Skeletal muscle tissue (tissue), 4 donors: ENCODE measurements around the gene UTP3. TPM values are rescaled to one million over a fixed set of nuclear protein-coding genes. Genes with fewer than 3 reads are reported as not detected.
A peak's percentile ranks its signal among the peaks of the same experiment; 100 is the strongest.
"Not testable (repeated sequence)": the region's sequence is repeated elsewhere in the genome, so short reads cannot be mapped to it uniquely, and the experiment has no call there.

Experiments
- H3K27ac ChIP-seq: one replicate; pipeline ENCODE4 v1.7.0; 2013; ENCODE audit warnings: mild to moderate bottlenecking, low read depth, low read length, inconsistent platforms
- H3K27me3 ChIP-seq, 3 donors: one replicate each; pipeline ENCODE4 v1.7.0; 2013; ENCODE audit warnings: low read length in 3 of 3; ENCODE audit not compliant: control insufficient read depth in 3 of 3, insufficient read depth in 3 of 3
- H3K36me3 ChIP-seq, 3 donors: one replicate each; pipeline ENCODE4 v1.7.0; 2013; ENCODE audit warnings: low read length in 3 of 3; ENCODE audit not compliant: control insufficient read depth in 3 of 3, insufficient read depth in 3 of 3
- H3K4me1 ChIP-seq, 3 donors: one replicate each; pipeline ENCODE4 v1.7.0; 2013; ENCODE audit warnings: low read length in 3 of 3, mild to moderate bottlenecking in 3 of 3; ENCODE audit not compliant: control insufficient read depth in 3 of 3, insufficient read depth in 3 of 3
- H3K4me3 ChIP-seq, 3 donors: one replicate each; pipeline ENCODE4 v1.7.0; 2013; ENCODE audit warnings: low read length in 3 of 3
- H3K9ac ChIP-seq, 3 donors: one replicate each; pipeline ENCODE4 v1.7.0; 2013; ENCODE audit warnings: low read length in 3 of 3, mild to moderate bottlenecking in 3 of 3, moderate library complexity in 2 of 3, low read depth in 1 of 3
- H3K9me3 ChIP-seq, 3 donors: one replicate each; pipeline ENCODE4 v1.7.0; 2013; ENCODE audit warnings: low read length in 3 of 3; ENCODE audit not compliant: control insufficient read depth in 3 of 3
- total RNA-seq: library from RNA; depleted of rRNA; stranded (reverse); fragments of >200 nt; gene quantifications from one replicate; pipeline ENCODE4 v1.2.3, GENCODE V29; 2014
- donor health status: Osteomylitis.

UTP3 gene
- total RNA-seq, result 13.6 TPM

GRCh38 chr4:70687821-70688794 is at the start of gene UTP3:
Gene UTP3, plus strand, starts transcription at chr4:70688532. Its CDS starts 146 bp downstream, at chr4:70688678.
- Histone ChIP-seq H3K36me3 (peaks cover 0 to 3% (median 0%) of the 10 kb centered on the region in 3 donors), H3K4me3 (peak within 1 kb of the TSS; percentile 97 to 100 (median 99)), H3K9ac (peak within 1 kb of the TSS; percentile 96 to 99 (median 98)), H3K27ac (peak within 1 kb of the TSS; percentile 96), H3K27me3 (no peaks in the 10 kb centered on the region), H3K9me3 (no peaks in the 10 kb centered on the region), H3K4me1 (peaks cover 25 to 29% (median 25%) of the 10 kb centered on the region in 3 donors)

- Histone ChIP-seq H3K4me1 (peaks cover 0 to 5% (median 0%) of the 10 kb centered on the region in 3 donors), H3K27me3 (no peaks in the 10 kb centered on the region), H3K4me3 (no peak overlapping the region), H3K9ac (no peak overlapping the region), H3K9me3 (peaks cover 0 to 4% (median 0%) of the 10 kb centered on the region in 3 donors), H3K27ac (no peak overlapping the region), H3K36me3 (peaks cover 2 to 21% (median 7%) of the 10 kb centered on the region in 3 donors)
Measured at GRCh38 chr4:70640192-70640591, 48.1 kb upstream of the UTP3 start.

GRCh38 chr4:70650741-70651140 is 37.6 kb upstream of the UTP3 start:
- H3K4me1 ChIP-seq, H3K27ac ChIP-seq, H3K27me3 ChIP-seq, H3K36me3 ChIP-seq, H3K4me3 ChIP-seq, H3K9ac ChIP-seq, H3K9me3 ChIP-seq: not testable (repeated sequence)

- peak overlapping the region in 1 of 3 donors; percentile 41 for H3K4me3 ChIP-seq
- H3K9ac ChIP-seq, result peak overlapping the region in 1 of 3 donors; percentile 50
- H3K9me3 ChIP-seq, result no peaks in the 10 kb centered on the region
- no peak overlapping the region for H3K27ac ChIP-seq
- no peaks in the 10 kb centered on the region for H3K36me3 ChIP-seq
- H3K27me3 ChIP-seq, result no peaks in the 10 kb centered on the region
- peaks cover 0 to 2% (median 0%) of the 10 kb centered on the region in 3 donors for H3K4me1 ChIP-seq
Measured at GRCh38 chr4:70651864-70652506, 36.3 kb upstream of the UTP3 start.

DNA sequence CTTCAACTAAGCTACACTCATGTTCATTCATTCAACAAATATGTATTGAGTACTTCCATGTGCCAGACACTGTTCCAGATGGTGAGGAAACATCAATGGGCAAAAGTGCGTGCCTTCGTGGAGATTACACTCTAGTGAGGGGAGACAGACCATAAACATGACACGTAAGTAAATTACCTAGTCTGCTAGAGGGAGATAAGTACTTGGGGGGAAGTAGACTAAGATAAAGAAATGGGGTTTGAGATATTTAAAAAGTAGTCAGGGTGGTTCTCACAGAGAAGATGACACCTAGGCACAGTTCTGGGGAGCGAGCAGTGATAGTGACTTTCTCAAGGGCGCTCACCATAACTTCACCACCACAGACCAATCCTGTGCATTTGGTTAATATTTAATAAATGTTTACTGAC is 33.7 kb upstream of the UTP3 start:
- Histone ChIP-seq H3K4me1 (peaks cover 0 to 2% (median 0%) of the 10 kb centered on the region in 3 donors), H3K27me3 (no peaks in the 10 kb centered on the region), H3K36me3 (no peaks in the 10 kb centered on the region), H3K9ac (no peak overlapping the region), H3K9me3 (no peaks in the 10 kb centered on the region), H3K27ac (no peak overlapping the region), H3K4me3 (no peak overlapping the region)

DNA sequence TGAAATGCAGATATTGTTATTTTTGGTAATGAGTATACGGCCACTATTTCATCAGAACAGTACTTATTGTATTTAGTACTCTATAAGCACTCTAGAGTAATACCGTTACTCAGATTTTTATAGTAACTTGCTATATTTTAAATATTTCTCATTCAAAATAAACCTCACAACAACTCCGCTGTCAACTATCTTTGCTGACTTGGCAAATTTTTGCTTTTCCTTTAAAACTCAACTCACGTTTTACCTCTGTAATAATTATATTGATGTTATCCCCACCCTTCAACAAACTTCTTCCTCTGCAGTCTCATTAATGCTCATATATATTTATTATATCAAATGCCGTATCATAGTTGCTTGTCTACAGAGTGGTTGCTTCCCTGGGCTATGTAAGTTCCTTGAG is 31.0 kb upstream of the UTP3 start:
- Histone ChIP-seq H3K4me1 (no peaks in the 10 kb centered on the region), H3K27ac (no peak overlapping the region), H3K27me3 (no peaks in the 10 kb centered on the region), H3K9me3 (no peaks in the 10 kb centered on the region), H3K36me3 (no peaks in the 10 kb centered on the region), H3K9ac (no peak overlapping the region), H3K4me3 (no peak overlapping the region)

DNA sequence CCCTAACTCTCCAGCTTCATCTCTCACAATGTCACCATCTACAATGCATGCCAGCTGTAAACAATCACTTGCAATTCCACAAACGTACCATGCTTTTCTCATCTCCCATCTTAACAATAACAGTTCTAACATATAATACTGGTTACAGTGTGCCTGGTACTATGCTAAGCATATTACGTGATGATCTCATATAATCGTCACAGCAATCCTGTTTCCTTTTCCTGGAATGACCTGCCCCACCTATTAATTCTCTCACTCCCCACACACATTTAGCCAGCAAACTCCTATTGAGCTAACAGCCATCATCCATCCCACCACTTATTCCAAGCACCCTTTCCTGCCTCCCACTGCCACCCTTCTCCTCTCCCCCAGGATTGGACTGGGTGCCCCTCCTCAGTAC is 29.9 kb upstream of the UTP3 start:
- H3K4me1 ChIP-seq, result no peaks in the 10 kb centered on the region
- H3K9me3 ChIP-seq, result no peaks in the 10 kb centered on the region
- H3K36me3 ChIP-seq, result no peaks in the 10 kb centered on the region
- no peak overlapping the region for H3K9ac ChIP-seq
- no peak overlapping the region for H3K27ac ChIP-seq
- H3K27me3 ChIP-seq, result no peaks in the 10 kb centered on the region
- no peak overlapping the region for H3K4me3 ChIP-seq

- no peaks in the 10 kb centered on the region for H3K36me3 ChIP-seq
- no peaks in the 10 kb centered on the region for H3K9me3 ChIP-seq
- H3K9ac ChIP-seq, result no peak overlapping the region
- H3K27ac ChIP-seq, result no peak overlapping the region
- no peaks in the 10 kb centered on the region for H3K27me3 ChIP-seq
- H3K4me3 ChIP-seq, result no peak overlapping the region
- H3K4me1 ChIP-seq, result no peaks in the 10 kb centered on the region
Measured at GRCh38 chr4:70660106-70660505, 28.2 kb upstream of the UTP3 start.

GRCh38 chr4:70661309-70661922 is 26.9 kb upstream of the UTP3 start:
- not testable (repeated sequence) for H3K36me3 ChIP-seq, H3K27me3 ChIP-seq, H3K27ac ChIP-seq, H3K9ac ChIP-seq, H3K4me1 ChIP-seq, H3K4me3 ChIP-seq, H3K9me3 ChIP-seq

- Histone ChIP-seq H3K9me3 (no peaks in the 10 kb centered on the region), H3K9ac (no peak within 1 kb of the TSS), H3K4me3 (no peak within 1 kb of the TSS), H3K27me3 (no peaks in the 10 kb centered on the region), H3K27ac (no peak within 1 kb of the TSS), H3K4me1 (no peaks in the 10 kb centered on the region), H3K36me3 (no peaks in the 10 kb centered on the region)
Measured at GRCh38 chr4:70666369-70666768, 22.0 kb upstream of the UTP3 start, which contains the start of gene JCHAIN. Gene JCHAIN, minus strand, starts transcription at chr4:70666508. Its CDS starts 18 bp downstream, at chr4:70666490.
